HepG2 (cell line): ENCODE results near the gene MADD. TPM values are rescaled to one million over a fixed set of nuclear protein-coding genes. Genes with fewer than 3 reads are reported as not detected.

Experiments used
- GFI1 ChIP-seq: sonication (generic); formaldehyde crosslinking; IDR thresholded peaks from 2 replicates; pipeline ENCODE4 v1.5.0; 2020; ENCODE audit warnings: missing genetic modification reagents, mild to moderate bottlenecking, borderline replicate concordance
- HMGXB4 ChIP-seq, 2 experiments: sonication (generic) in 1 of 2; formaldehyde crosslinking in 1 of 2; IDR thresholded peaks; 2 replicates each; pipeline versions ENCODE4 v1.4.0 to v1.6.1; 2018 to 2020; ENCODE audit warnings: missing genetic modification reagents in 2 of 2, borderline replicate concordance in 1 of 2, low read depth in 1 of 2, mild to moderate bottlenecking in 1 of 2, missing biosample characterization in 1 of 2
- KMT2B ChIP-seq: IDR thresholded peaks from 2 replicates; pipeline ENCODE4 v1.6.1; 2016; ENCODE audit warnings: missing genetic modification reagents, missing compliant biosample characterization
- MIER3 ChIP-seq: IDR thresholded peaks from 2 replicates; pipeline ENCODE4 v1.6.1; 2016; ENCODE audit warnings: missing compliant biosample characterization, borderline replicate concordance
- MLLT10 ChIP-seq: sonication (generic); formaldehyde crosslinking; IDR thresholded peaks from 2 replicates; pipeline ENCODE4 v1.4.0; 2020; ENCODE audit warnings: missing genetic modification reagents
- NONO ChIP-seq, 2 experiments: fragments of 450-650 bp in 1 of 2; sonication (generic) in 1 of 2; formaldehyde crosslinking in 1 of 2; IDR thresholded peaks in 1 of 2; conservative IDR thresholded peaks in 1 of 2; 2 replicates each; pipeline versions ENCODE4 v1.6.1 to v1.8.0; 2017 to 2022; ENCODE audit warnings: mild to moderate bottlenecking in 1 of 2, missing genetic modification reagents in 1 of 2, moderate library complexity in 1 of 2
- RFX5 ChIP-seq: IDR thresholded peaks from 2 replicates; pipeline ENCODE4 v1.6.1; 2011; ENCODE audit warnings: low read depth, low read length, improper control_type of control experiment
- SSRP1 ChIP-seq: IDR thresholded peaks from 2 replicates; pipeline ENCODE4 v1.6.1; 2016; ENCODE audit warnings: control low read depth
- TGIF2 ChIP-seq: IDR thresholded peaks from 2 replicates; pipeline ENCODE4 v1.6.1; 2016; ENCODE audit warnings: control low read depth, missing compliant biosample characterization
- ZFP36 ChIP-seq: fragments of 150-350 bp; IDR thresholded peaks from 2 replicates; pipeline ENCODE4 v1.6.1; 2018; ENCODE audit warnings: borderline replicate concordance, low read length, low read depth; ENCODE audit not compliant: partially characterized antibody
- ZNF143 ChIP-seq: sonication (generic); formaldehyde crosslinking; IDR thresholded peaks from 2 replicates; pipeline ENCODE4 v1.4.0; 2020; ENCODE audit warnings: missing genetic modification reagents
- ZNF224 ChIP-seq: sonication (generic); formaldehyde crosslinking; IDR thresholded peaks from 2 replicates; pipeline ENCODE4 v1.5.0; 2020; ENCODE audit warnings: mild to moderate bottlenecking, missing genetic modification reagents
- ZNF556 ChIP-seq: sonication (generic); formaldehyde crosslinking; IDR thresholded peaks from 2 replicates; pipeline ENCODE4 v1.4.0; 2020; ENCODE audit warnings: mild to moderate bottlenecking, missing genetic modification reagents, borderline replicate concordance
- ZNF703 ChIP-seq: sonication (generic); formaldehyde crosslinking; IDR thresholded peaks from 2 replicates; pipeline ENCODE4 v1.5.1; 2020; ENCODE audit warnings: missing genetic modification reagents, mild to moderate bottlenecking, moderate library complexity, borderline replicate concordance
- ZNF790 ChIP-seq: sonication (generic); formaldehyde crosslinking; IDR thresholded peaks from 2 replicates; pipeline ENCODE4 v1.8.0; 2022; ENCODE audit warnings: missing genetic modification reagents, mild to moderate bottlenecking, borderline replicate concordance
- ZNF850 ChIP-seq: sonication (generic); formaldehyde crosslinking; conservative IDR thresholded peaks from 2 replicates; pipeline ENCODE4 v1.9.0; 2021; ENCODE audit warnings: mild to moderate bottlenecking, missing genetic modification reagents
- polyA plus RNA-seq, 8 experiments: library from polyadenylated mRNA; depleted of rRNA in 3 of 8; stranded (reverse) in 7 of 8; unstranded in 1 of 8; fragments of >200 nt; fragmentation: Illumina TruSeq in 4 of 8; extraction: Trizol in 4 of 8; gene quantifications; 2 replicates each; pipeline versions ENCODE4 v1.2.1 to v1.2.3, GENCODE V29; 2011 to 2016; ENCODE audit warnings: low read depth in 4 of 8, missing spikeins in 1 of 8, mixed read lengths in 1 of 8; ENCODE audit not compliant: insufficient read depth in 1 of 8
- total RNA-seq, 5 experiments: library from RNA; depleted of rRNA; stranded (reverse); fragments of >200 nt; fragmentation: Illumina TruSeq; extraction: Trizol; gene quantifications; 2 replicates each; pipeline ENCODE4 v1.2.3, GENCODE V29; 2016; ENCODE audit warnings: low read depth in 1 of 5
- TF ChIP-seq, protein P1 (sequence below): sonication (generic); formaldehyde crosslinking; IDR thresholded peaks from 2 replicates; pipeline ENCODE4 v1.4.0; 2020; ENCODE audit warnings: missing genetic modification reagents, borderline replicate concordance
- TF ChIP-seq, protein P2 (sequence below): sonication (generic); formaldehyde crosslinking; IDR thresholded peaks from 2 replicates; pipeline ENCODE4 v1.8.0; 2022; ENCODE audit warnings: missing genetic modification reagents, mild to moderate bottlenecking, borderline replicate concordance
- TF ChIP-seq, protein P3 (sequence below): IDR thresholded peaks from 2 replicates; pipeline ENCODE4 v1.6.1; 2016; ENCODE audit warnings: mild to moderate bottlenecking

Gene MADD
- total and polyA plus RNA-seq, 2 of the 13 experiments (the other 11 are each of a cell fraction or from before 2014, with no cell fraction given), result 18.0 to 29.2 TPM

DNA sequence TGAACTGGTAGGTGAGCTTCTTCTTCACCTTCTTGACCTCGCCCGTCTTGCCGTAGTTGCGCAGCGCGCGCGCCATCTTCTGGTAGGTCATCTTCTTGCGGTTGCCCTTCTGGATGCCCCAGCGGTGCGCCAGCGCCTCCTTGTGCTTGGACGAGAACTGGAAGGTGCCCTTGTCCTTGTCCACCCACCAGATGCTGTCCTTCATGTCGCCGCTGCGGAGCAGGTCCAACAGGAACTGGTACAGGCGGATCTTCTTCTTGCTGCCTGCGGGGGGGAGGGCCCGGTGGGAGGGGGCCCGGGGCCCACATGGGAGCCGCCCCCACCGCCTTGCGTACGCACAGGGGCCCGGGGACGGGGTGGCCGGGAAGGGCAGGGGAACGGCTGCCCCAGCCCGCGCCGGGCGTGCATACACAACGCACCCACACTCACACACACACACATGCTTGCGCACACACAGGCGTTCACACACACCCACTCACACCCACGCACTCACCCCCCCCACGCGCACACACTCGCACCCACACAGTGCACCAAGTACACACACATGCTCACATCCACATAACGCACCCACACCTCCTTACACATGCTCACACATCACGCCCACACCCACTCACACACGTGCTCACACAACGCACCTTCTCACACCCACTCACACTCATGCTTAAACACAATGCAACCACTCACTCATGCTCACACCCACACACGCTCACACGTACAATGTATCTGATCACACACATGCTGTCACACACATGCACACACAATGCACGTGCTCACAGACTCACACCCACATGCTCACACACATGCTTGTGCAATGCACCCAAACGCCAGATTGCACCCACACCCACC, 85.6 kb downstream of the MADD start (continued):
- TF ChIP-seq, protein P1, sequence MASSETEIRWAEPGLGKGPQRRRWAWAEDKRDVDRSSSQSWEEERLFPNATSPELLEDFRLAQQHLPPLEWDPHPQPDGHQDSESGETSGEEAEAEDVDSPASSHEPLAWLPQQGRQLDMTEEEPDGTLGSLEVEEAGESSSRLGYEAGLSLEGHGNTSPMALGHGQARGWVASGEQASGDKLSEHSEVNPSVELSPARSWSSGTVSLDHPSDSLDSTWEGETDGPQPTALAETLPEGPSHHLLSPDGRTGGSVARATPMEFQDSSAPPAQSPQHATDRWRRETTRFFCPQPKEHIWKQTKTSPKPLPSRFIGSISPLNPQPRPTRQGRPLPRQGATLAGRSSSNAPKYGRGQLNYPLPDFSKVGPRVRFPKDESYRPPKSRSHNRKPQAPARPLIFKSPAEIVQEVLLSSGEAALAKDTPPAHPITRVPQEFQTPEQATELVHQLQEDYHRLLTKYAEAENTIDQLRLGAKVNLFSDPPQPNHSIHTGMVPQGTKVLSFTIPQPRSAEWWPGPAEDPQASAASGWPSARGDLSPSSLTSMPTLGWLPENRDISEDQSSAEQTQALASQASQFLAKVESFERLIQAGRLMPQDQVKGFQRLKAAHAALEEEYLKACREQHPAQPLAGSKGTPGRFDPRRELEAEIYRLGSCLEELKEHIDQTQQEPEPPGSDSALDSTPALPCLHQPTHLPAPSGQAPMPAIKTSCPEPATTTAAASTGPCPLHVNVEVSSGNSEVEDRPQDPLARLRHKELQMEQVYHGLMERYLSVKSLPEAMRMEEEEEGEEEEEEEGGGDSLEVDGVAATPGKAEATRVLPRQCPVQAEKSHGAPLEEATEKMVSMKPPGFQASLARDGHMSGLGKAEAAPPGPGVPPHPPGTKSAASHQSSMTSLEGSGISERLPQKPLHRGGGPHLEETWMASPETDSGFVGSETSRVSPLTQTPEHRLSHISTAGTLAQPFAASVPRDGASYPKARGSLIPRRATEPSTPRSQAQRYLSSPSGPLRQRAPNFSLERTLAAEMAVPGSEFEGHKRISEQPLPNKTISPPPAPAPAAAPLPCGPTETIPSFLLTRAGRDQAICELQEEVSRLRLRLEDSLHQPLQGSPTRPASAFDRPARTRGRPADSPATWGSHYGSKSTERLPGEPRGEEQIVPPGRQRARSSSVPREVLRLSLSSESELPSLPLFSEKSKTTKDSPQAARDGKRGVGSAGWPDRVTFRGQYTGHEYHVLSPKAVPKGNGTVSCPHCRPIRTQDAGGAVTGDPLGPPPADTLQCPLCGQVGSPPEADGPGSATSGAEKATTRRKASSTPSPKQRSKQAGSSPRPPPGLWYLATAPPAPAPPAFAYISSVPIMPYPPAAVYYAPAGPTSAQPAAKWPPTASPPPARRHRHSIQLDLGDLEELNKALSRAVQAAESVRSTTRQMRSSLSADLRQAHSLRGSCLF (CRISPR knock-in tag), result no peak
- TF ChIP-seq ZNF790 (CRISPR knock-in tag) (no peak), ZNF850 (CRISPR knock-in tag) (no peak), RFX5 (no peak), ZNF703 (CRISPR knock-in tag) (no peak), TGIF2 (CRISPR knock-in tag) (0 out of 2 replicates have a peak, but pooled peaks have one; percentile 54), MIER3 (CRISPR knock-in tag) (peak; percentile 39; the same call in 1 of the 2 replicates), ZNF143 (CRISPR knock-in tag) (peak; percentile 41; the same call in 1 of the 2 replicates), SSRP1 (no peak), ZNF556 (CRISPR knock-in tag) (peak; percentile 77; the same call in 1 of the 2 replicates), NONO (IDR thresholded peaks at IDR 0.05) (no peak), NONO (CRISPR knock-in tag; conservative IDR thresholded peaks at IDR 0.05) (peak; percentile 80), GFI1 (CRISPR knock-in tag) (no peak), KMT2B (no peak), MLLT10 (CRISPR knock-in tag) (no peak), ZNF224 (CRISPR knock-in tag) (no peak), HMGXB4 (CRISPR knock-in tag; IDR thresholded peaks at IDR 0.05; ENCODE audit: borderline replicate concordance in 1 of 2, low read depth in 1 of 2) (peak; percentile 98 to 99), ZFP36 (no peak)
- TF ChIP-seq, protein P2, sequence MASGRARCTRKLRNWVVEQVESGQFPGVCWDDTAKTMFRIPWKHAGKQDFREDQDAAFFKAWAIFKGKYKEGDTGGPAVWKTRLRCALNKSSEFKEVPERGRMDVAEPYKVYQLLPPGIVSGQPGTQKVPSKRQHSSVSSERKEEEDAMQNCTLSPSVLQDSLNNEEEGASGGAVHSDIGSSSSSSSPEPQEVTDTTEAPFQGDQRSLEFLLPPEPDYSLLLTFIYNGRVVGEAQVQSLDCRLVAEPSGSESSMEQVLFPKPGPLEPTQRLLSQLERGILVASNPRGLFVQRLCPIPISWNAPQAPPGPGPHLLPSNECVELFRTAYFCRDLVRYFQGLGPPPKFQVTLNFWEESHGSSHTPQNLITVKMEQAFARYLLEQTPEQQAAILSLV (CRISPR knock-in tag), result no peak
- TF ChIP-seq, protein P3, sequence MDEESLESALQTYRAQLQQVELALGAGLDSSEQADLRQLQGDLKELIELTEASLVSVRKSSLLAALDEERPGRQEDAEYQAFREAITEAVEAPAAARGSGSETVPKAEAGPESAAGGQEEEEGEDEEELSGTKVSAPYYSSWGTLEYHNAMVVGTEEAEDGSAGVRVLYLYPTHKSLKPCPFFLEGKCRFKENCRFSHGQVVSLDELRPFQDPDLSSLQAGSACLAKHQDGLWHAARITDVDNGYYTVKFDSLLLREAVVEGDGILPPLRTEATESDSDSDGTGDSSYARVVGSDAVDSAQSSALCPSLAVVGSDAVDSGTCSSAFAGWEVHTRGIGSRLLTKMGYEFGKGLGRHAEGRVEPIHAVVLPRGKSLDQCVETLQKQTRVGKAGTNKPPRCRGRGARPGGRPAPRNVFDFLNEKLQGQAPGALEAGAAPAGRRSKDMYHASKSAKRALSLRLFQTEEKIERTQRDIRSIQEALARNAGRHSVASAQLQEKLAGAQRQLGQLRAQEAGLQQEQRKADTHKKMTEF (CRISPR knock-in tag), result peak; percentile 29; the same call in 1 of the 2 replicates
